Measurements from ENCODE around the gene FCRLA.
"Not testable (repeated sequence)": the region's sequence is repeated elsewhere in the genome, so short reads cannot be mapped to it uniquely, and the experiment has no call there.

FCRLA gene

DNA sequence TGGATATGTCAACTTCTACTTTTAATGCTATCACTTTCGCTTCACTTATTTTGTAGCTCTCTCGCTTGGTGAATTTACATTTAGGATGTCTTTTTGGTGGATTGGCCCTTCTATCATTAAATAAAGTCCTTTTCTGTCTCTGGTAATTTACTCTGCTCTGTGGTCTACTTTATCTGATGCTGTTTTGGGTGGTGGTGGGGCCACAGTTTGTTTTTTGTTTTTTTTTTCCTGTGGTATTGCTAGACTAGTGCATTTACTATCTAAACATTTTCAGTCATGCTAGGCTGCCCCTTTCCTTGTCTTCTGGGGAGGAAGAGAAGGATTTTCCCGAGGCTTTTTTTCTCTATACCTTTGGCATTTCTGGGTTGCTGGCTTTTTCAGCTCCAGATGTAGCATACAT lies 18.1 kb upstream of the FCRLA start:
- TF ChIP-seq EZH2phosphoT487 (conservative IDR thresholded peaks at IDR 0.05; ENCODE audit: low read length) = no peak
- TF ChIP-seq, protein P1, sequence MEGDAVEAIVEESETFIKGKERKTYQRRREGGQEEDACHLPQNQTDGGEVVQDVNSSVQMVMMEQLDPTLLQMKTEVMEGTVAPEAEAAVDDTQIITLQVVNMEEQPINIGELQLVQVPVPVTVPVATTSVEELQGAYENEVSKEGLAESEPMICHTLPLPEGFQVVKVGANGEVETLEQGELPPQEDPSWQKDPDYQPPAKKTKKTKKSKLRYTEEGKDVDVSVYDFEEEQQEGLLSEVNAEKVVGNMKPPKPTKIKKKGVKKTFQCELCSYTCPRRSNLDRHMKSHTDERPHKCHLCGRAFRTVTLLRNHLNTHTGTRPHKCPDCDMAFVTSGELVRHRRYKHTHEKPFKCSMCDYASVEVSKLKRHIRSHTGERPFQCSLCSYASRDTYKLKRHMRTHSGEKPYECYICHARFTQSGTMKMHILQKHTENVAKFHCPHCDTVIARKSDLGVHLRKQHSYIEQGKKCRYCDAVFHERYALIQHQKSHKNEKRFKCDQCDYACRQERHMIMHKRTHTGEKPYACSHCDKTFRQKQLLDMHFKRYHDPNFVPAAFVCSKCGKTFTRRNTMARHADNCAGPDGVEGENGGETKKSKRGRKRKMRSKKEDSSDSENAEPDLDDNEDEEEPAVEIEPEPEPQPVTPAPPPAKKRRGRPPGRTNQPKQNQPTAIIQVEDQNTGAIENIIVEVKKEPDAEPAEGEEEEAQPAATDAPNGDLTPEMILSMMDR (IDR thresholded peaks at IDR 0.05; ENCODE audit: insufficient read depth, low read length, poor library complexity, severe bottlenecking) = no peak
- Histone ChIP-seq H3K9ac (ENCODE audit: low read length) (no peak overlapping the region), H3K9me3 (ENCODE audit: insufficient read depth, low read length) (no peaks in the 10 kb centered on the region), H2AFZ (ENCODE audit: low read depth, low read length, severe bottlenecking) (no peak overlapping the region), H3K4me3 (ENCODE audit: insufficient read depth, low read length, poor library complexity, severe bottlenecking) (no peak overlapping the region), H3K4me2 (ENCODE audit: low read depth, low read length, poor library complexity, severe bottlenecking) (no peak overlapping the region), H4K20me1 (ENCODE audit: low read depth, low read length) (no peaks in the 10 kb centered on the region), H3K27me3 (ENCODE audit: low read length) (no peaks in the 10 kb centered on the region), H3F3A (ENCODE audit: insufficient read depth) (no peaks in the 10 kb centered on the region), H3K27ac (ENCODE audit: low read depth, low read length) (no peak overlapping the region), H3K36me3 (ENCODE audit: low read length) (no peaks in the 10 kb centered on the region), H3K79me2 (ENCODE audit: insufficient read depth, low read length) (no peaks in the 10 kb centered on the region), H3K9me2 (replicated peaks; ENCODE audit: insufficient read depth, low read length) (no peaks in the 10 kb centered on the region)

DNA sequence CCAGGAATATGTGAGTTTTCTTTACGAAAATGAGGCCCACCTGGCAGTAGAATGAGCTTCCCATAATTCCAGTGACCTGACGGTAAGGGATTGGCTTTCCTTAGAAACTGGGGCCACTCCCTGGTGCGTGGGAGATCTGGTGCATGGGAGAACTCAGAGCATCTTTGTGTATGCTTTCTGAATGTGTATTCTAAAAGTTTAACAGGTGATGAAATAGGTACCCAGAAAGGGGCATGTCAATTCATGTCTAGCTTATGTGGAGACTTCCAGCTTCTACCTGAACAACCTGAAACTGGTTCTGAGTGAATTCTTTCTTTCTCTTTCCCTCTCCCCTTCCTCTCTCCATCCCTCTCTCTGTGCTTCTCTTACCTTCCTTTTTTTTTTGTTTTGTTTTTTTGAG lies 15.2 kb upstream of the FCRLA start:
- Histone ChIP-seq H4K20me1 (ENCODE audit: low read depth, low read length) (no peaks in the 10 kb centered on the region), H3K79me2 (ENCODE audit: insufficient read depth, low read length) (no peaks in the 10 kb centered on the region), H3K9me2 (replicated peaks; ENCODE audit: insufficient read depth, low read length) (no peaks in the 10 kb centered on the region), H3K9ac (ENCODE audit: low read length) (no peak overlapping the region), H3K27ac (ENCODE audit: low read depth, low read length) (no peak overlapping the region), H3K36me3 (ENCODE audit: low read length) (no peaks in the 10 kb centered on the region), H3K9me3 (ENCODE audit: insufficient read depth, low read length) (no peaks in the 10 kb centered on the region), H3F3A (ENCODE audit: insufficient read depth) (no peaks in the 10 kb centered on the region), H2AFZ (ENCODE audit: low read depth, low read length, severe bottlenecking) (no peak overlapping the region), H3K27me3 (ENCODE audit: low read length) (no peaks in the 10 kb centered on the region), H3K4me3 (ENCODE audit: insufficient read depth, low read length, poor library complexity, severe bottlenecking) (no peak overlapping the region), H3K4me2 (ENCODE audit: low read depth, low read length, poor library complexity, severe bottlenecking) (no peak overlapping the region)
- no peak for TF ChIP-seq EZH2phosphoT487 (conservative IDR thresholded peaks at IDR 0.05; ENCODE audit: low read length)
- TF ChIP-seq, protein P1 (IDR thresholded peaks at IDR 0.05; ENCODE audit: insufficient read depth, low read length, poor library complexity, severe bottlenecking) = no peak

- not testable (repeated sequence) for H2AFZ ChIP-seq (ENCODE audit: low read depth, low read length, severe bottlenecking); H3F3A ChIP-seq (ENCODE audit: insufficient read depth); H4K20me1 ChIP-seq (ENCODE audit: low read depth, low read length); H3K27me3 ChIP-seq (ENCODE audit: low read length); H3K9me2 ChIP-seq (replicated peaks; ENCODE audit: insufficient read depth, low read length); H3K27ac ChIP-seq (ENCODE audit: low read depth, low read length); H3K4me2 ChIP-seq (ENCODE audit: low read depth, low read length, poor library complexity, severe bottlenecking); H3K9ac ChIP-seq (ENCODE audit: low read length); H3K36me3 ChIP-seq (ENCODE audit: low read length); H3K79me2 ChIP-seq (ENCODE audit: insufficient read depth, low read length); H3K9me3 ChIP-seq (ENCODE audit: insufficient read depth, low read length); H3K4me3 ChIP-seq (ENCODE audit: insufficient read depth, low read length, poor library complexity, severe bottlenecking)
These were observed 13.9 kb upstream of the FCRLA start for GRCh38 chr1:161693020-161693712.

DNA sequence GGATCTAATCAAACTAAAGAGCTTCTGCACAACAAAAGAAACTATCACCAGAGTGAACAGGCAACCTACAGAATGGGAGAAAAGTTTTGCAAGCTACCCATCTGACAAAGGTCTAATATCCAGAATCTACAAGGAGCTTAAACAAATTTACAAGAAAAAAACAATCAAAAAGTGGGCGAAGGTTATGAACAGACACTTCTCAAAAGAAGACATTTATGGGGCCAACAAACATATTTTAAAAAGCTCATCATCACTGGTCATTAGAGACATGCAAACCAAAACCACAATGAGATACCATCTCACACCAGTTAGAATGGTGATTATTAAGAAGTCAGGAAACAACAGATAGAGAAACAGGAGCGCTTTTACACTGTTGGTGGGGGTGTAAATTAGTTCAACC lies 8.7 kb upstream of the FCRLA start:
- H3K79me2 ChIP-seq (ENCODE audit: insufficient read depth, low read length); H2AFZ ChIP-seq (ENCODE audit: low read depth, low read length, severe bottlenecking); H3K4me3 ChIP-seq (ENCODE audit: insufficient read depth, low read length, poor library complexity, severe bottlenecking); H3K9me3 ChIP-seq (ENCODE audit: insufficient read depth, low read length); H4K20me1 ChIP-seq (ENCODE audit: low read depth, low read length); H3K9me2 ChIP-seq (replicated peaks; ENCODE audit: insufficient read depth, low read length); H3F3A ChIP-seq (ENCODE audit: insufficient read depth); H3K27me3 ChIP-seq (ENCODE audit: low read length); H3K4me2 ChIP-seq (ENCODE audit: low read depth, low read length, poor library complexity, severe bottlenecking); H3K9ac ChIP-seq (ENCODE audit: low read length); H3K27ac ChIP-seq (ENCODE audit: low read depth, low read length); H3K36me3 ChIP-seq (ENCODE audit: low read length): not testable (repeated sequence)
